ENCODE measurements around the gene PRLHR.

The PRLHR gene

DNA sequence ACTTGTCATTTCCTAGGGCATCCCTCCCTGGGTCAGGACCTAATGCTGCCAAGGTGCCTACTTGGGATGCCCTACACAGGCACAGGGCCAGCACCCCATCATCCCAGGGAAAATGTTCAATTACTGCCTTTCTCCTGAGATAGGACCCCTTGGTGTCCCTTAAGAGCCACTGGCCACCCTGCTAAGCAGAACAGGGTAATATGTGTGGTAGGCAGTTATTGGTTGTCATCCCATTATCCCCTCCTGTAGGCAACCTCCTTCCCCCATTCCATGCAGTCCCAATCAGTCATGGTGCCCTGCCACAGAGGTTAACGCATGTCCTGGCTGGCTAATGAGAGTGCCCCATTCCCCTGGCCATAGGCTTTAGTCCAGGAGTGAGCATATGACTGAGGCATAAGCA lies 53.2 kb downstream of the PRLHR start:
- Histone ChIP-seq H3K36me3 (ENCODE audit: control insufficient read depth, insufficient read depth, low read length) (no peaks in the 10 kb centered on the region), H3K27ac (ENCODE audit: low read depth, low read length, severe bottlenecking) (no peak overlapping the region), H3K9me3 (ENCODE audit: control insufficient read depth, low read length) (no peaks in the 10 kb centered on the region), H3K4me3 (ENCODE audit: extremely low read depth, insufficient read depth, low read length, poor library complexity, severe bottlenecking) (no peak overlapping the region), H3K4me1 (ENCODE audit: control insufficient read depth, insufficient read depth, low read length, poor library complexity, severe bottlenecking) (no peaks in the 10 kb centered on the region)
- 100% methylated on average over 1 of the region's 1 CpG for WGBS, 2 experiments (ENCODE audit: insufficient coverage in 2 of 2)

DNA sequence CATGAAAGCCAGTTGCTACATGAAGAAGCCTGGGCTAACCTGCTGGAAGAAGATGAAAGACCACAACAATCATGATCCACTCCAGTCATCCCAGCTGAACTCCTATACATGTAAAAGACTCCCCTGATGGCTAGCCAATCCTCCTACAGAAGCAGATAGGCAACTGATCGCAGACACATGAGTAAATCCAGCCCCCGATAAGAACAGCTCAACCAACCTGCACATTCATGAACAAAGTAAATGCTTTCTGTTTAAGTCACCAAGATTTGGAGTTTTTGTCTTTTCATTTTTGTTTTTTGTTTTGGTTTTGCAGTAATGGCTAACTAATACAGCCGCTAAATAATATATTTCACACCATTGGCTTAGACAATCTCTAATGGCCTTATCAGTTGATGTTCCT lies 53.7 kb downstream of the PRLHR start:
- Histone ChIP-seq H3K27ac (ENCODE audit: low read depth, low read length, severe bottlenecking) (no peak overlapping the region), H3K4me1 (ENCODE audit: control insufficient read depth, insufficient read depth, low read length, poor library complexity, severe bottlenecking) (no peaks in the 10 kb centered on the region), H3K9me3 (ENCODE audit: control insufficient read depth, low read length) (no peaks in the 10 kb centered on the region), H3K36me3 (ENCODE audit: control insufficient read depth, insufficient read depth, low read length) (no peaks in the 10 kb centered on the region), H3K4me3 (ENCODE audit: extremely low read depth, insufficient read depth, low read length, poor library complexity, severe bottlenecking) (no peak overlapping the region)
- WGBS, 2 experiments (ENCODE audit: insufficient coverage in 2 of 2), result 83% methylated on average over 1 of the region's 3 CpGs; no CpG with 5 or more reads in 1 of the 2 experiments
